IPS-18c (cell line): ENCODE results near the gene BCCIP.
A peak's percentile ranks its signal among the peaks of the same experiment; 100 is the strongest.

Experiments used
- H3K4me3 ChIP-seq: 2 replicates; pipeline ENCODE4 v1.7.0; 2013; ENCODE audit warnings: low read depth, mild to moderate bottlenecking, low read length, moderate library complexity; ENCODE audit not compliant: insufficient read depth
- H3K9me3 ChIP-seq: one replicate; pipeline ENCODE4 v1.6.1; 2013; ENCODE audit warnings: mild to moderate bottlenecking, low read length, moderate library complexity; ENCODE audit not compliant: control insufficient read depth, insufficient read depth

BCCIP gene

DNA sequence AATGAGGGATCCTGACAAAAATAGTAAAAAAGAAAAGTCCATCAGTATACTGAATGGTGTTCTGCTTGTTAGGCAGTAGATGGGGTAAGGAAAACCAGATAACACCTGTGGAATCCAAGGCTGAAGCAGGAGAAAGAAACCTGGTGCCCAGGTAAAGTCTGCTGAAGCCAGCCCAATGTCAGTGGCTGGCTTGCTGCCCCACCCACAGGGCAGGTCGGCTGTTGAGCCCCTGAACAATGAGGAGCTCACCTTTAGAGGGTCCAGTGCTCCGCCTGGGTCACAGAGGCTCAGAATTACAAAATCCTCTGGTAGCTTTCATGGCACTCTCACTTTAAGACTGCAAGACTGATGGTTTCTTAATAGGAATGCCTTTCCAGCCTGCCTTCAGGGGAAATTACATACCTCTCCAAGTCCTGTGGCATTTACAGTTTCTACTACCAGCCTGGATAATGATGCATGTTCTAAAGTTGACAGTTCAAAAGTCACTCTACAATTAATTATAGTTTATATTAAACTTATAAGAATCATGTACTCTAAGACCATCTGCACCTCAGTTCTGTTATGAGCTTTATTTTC, 33.9 kb downstream of the BCCIP start:
- no peaks in the 10 kb centered on the region for H3K9me3 ChIP-seq
- H3K4me3 ChIP-seq, result no peak overlapping the region

DNA sequence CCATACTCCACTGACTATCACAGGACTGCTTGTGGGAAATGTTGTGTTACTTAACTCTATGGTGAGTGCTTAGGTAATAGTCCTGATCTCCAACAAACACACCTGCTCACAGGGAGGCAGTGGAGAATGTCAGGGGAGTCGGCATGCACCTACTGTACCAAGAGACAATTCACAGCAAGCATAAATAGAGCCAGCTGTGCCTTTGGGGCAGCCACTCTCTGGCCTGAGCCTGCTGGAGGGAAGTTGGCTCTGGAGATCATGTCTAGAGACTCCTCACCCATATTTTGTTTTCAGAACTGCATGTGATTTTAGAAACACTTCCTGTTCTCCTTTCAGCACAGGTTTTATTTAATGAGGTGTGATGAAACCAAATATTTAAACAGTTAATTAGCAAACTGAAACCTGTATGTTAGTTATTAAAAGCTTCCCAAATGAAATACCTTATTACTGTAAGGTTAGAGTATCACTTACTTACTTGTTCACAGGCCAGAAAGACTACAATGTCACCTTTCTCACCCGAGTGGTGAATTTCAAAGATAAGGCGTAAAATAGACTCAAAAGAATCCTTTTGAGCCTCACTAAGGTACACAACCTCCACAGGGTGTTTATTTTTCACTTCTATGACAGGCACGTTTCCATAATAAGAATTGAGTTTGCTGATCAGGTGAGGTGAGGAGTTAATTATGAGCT, 35.9 kb downstream of the BCCIP start:
- no peaks in the 10 kb centered on the region for H3K9me3 ChIP-seq
- no peak overlapping the region for H3K4me3 ChIP-seq

DNA sequence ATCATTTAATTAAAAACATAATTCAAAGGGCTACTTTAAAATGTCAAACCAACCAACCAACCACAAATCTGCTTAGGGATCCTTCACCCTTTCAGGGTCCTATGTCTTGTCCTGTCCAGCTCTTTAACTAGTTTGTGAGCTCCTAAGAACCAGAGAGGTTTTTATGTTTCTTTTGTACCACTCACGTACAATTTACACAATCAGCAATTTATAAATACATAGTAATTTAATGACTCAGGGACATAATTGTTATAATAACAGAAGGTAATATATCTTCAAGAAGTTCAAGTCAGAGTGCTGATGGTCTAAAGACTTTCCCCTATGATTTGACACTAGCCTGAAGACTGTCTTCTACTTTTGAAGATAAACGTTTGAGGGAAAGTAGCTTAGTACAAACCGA, 41.8 kb downstream of the BCCIP start:
- H3K9me3 ChIP-seq, result no peaks in the 10 kb centered on the region
- no peak overlapping the region for H3K4me3 ChIP-seq

DNA sequence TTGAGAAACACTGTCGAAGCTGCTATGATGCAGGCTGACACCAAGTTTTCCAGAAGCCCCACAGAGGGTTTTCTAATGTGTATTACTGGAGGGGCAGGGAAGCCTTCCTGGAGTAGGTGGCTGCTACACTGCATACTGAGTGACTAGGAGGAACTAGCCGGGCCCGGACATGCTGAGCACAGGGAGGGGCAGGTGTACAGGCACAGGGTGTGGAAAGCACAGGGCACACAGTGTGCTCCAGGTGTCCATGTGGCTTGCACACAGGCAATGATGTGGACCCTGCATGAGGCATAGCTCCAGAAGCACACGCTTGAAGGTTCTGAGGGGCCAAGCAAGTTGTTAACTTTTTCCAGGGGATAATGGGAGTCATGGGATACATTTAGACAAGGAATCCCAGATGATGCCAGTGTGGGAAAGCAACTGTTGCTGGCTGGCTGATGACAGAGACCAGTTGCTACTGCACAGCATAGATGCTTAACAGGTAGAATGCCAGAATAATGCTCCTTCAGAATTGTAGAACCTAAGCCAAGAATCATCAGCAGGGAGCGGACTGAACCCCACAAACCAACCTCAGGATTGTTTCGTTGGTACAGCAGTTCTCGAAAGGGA, 43.2 kb downstream of the BCCIP start:
- Histone ChIP-seq H3K9me3 (no peaks in the 10 kb centered on the region), H3K4me3 (no peak overlapping the region)

DNA sequence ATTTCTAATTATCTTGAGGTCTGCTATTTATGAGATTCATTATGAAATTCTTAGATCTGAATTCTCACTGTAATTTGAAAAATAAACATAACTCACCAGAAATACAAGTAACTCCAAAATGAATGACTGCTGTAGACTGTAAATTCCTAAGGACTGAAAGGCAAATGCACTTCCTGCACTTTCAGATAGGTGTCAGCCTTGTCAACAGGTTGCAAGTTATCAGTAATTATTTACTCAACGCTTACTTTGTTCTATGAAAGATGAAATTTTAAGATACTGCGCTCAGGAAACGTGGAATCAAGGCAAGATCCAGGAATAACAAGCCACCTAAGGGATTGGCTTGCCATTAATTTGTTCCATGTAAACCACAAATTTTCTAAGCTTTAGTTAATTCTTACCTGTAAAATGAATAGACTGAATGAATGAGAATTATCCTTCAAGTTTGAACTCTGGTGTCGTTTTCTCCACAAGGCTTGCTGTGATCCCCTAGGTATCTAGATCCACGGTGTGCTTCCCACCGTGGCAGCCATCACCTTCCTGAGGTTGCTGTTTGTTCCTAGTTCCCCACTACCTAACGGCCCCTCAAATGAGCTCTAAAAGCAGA, 45.1 kb downstream of the BCCIP start:
- Histone ChIP-seq H3K9me3 (no peaks in the 10 kb centered on the region), H3K4me3 (no peak overlapping the region)

DNA sequence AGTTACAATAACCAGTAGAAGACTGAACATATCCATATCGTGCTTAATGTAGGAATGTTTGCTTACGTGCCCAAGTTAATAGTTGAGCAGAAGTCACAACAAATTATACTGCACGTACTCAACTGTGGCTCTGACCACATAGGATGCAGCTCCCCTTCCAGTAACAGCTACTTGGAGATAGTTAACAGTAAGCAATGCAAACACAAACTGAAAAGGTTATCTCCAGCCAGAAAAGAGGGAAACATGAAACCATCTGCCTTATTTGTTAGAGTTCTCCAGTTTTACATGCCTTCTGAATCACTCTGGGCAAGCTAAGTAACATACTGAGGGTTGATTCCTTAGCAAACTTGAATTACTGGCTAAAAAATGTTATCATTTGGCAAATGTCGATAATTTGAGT, 48.0 kb downstream of the BCCIP start:
- no peak overlapping the region for H3K4me3 ChIP-seq
- H3K9me3 ChIP-seq, result peaks cover 3% of the 10 kb centered on the region

DNA sequence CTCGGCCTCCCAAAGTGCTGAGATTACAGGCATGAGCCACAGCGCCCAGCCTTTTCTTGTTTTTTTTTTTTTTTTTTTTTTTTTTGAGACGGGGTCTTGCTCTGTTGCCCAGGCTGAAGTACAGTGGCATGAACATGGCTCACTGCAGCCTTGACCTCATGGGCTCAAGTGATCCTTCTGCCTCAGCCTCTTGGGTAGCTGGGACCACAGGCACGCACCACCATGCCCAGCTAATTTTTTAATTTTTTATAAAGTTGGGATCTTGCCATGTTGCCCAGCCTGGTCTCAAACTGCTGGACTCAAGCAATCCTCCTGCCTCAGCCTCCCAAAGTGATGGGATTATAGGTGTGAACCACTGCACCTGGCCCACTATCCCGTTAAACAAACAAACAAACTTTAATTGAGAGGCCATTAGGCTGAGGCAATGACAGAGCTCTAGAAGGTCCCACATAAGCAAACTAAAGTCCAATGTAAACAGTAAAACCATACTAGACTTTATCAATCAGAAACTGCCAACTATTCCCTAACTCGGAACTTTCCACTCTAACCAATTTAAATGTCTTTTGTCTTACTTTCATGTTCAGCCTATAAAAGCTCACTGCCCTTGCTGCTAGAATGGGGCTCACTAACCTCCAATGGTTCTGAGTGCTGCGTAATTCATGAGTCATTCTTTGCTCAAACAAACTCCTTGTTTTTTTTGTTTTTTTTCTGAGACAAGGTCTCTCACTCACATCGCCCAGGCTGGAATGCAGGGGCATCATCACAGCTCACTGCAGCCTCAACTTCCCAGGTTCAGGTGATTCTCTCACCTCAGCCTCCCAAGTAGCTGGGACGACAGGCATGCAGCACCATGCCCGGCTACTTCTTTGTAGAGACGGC, 55.9 kb downstream of the BCCIP start:
- Histone ChIP-seq H3K9me3 (peaks cover 3% of the 10 kb centered on the region), H3K4me3 (no peak overlapping the region)

DNA sequence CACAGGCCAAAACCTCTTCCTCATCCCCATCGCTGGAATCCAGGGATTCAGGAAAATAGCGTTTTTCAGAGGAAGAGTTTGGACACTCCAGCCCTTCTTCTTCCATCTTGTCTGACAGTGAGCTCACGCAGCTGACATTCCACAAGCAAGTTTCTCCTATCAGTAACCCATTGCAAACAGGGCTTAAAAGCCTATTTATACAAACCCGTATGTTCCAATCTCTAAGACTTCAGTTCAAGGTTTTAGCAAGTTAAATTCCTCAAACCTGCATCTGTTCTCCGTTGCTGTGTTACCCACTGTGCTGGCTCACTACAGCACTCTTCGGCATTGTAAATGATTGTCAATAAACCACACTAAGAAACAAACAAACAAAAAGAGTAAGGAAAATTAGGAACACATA, 57.4 kb downstream of the BCCIP start:
- H3K4me3 ChIP-seq, result peak overlapping the region; percentile 2; the same call in 1 of the 2 replicates

DNA sequence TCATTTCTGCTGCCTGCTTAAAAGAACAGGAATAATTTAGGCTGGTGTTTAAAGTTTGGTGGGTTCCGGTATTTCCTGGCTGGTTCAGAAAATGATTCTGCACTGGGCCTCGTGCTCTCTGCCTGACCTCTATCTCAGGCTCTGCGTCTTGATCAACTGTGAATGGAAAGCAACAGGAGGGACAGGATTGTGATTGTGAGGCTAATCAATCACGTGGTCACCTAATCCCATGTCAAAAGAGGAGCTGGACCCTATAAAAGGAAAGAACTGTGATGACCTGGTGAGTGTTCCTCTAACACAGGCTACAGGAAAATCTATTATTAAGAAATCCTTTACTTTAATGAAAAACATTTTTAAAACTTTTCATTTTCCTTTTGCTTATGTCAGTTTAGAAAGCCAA, 57.8 kb downstream of the BCCIP start, which contains the start of gene DHX32:
DHX32 (minus strand) TSS at position 101 of the 400 bp plus-strand sequence. CDS start 468 bp downstream, outside the sequence.
- Histone ChIP-seq H3K9me3 (no peaks in the 10 kb centered on the region), H3K4me3 (peak within 1 kb of the TSS; percentile 2; the same call in 1 of the 2 replicates)

More for the DNA sequence above, 57.4 kb downstream of the BCCIP start:
- peaks cover 3% of the 10 kb centered on the region for H3K9me3 ChIP-seq

DNA sequence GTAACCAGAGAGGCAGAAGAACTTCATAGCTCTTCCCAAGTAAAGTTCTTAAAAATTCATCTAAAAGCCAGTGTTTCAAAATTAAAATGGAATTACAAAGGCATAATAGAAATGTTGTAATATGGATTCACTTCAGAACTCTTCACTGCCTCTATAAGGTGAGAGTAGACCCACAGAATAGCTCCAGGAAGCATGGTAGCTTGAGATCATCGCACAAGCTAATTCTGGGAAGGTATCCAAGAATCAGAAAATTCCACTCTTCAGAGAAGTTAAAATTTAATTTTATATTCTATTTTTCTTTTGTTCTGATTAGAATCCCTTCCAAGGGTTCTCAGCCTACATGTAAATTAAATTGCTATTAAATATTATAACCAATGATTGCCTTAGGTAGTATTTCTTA, 59.2 kb downstream of the BCCIP start:
- Histone ChIP-seq H3K4me3 (no peak overlapping the region; the same call in 1 of the 2 replicates), H3K9me3 (no peaks in the 10 kb centered on the region)

DNA sequence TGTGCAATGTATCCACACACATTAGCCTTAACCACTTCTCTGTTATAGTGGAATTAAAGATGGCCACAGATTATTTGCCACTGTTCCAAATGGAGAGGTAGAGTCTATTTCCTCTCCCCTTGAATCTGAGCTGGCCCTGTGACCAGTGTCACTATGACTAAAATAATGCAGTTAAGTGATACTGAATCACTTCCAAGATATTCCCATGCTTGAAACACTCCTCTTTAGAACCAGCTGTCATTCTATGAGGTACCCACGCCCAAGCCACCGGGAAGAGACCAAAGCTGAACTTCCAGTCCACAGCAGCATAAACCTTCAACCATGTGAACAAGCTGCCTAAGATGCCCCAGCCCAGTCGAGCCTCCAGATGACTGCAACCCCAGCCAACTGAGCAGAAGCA, 59.9 kb downstream of the BCCIP start:
- H3K9me3 ChIP-seq, result no peaks in the 10 kb centered on the region
- no peak overlapping the region for H3K4me3 ChIP-seq
